Lower lobe of right lung (tissue), 2 donors: ENCODE results near the gene HLA-DPB1. TPM values are rescaled to one million over a fixed set of nuclear protein-coding genes. Genes with fewer than 3 reads are reported as not detected.
A peak's percentile ranks its signal among the peaks of the same experiment; 100 is the strongest.

Experiments used
- ATAC-seq, 2 donors: fragments of 200-7000 bp; cut with Tn5 transposase; one replicate each; pipeline ENCODE4 v1.9.1; 2020 to 2022; ENCODE audit warnings: mild to moderate bottlenecking in 2 of 2, moderate library complexity in 2 of 2
- DNase-seq: peaks from one replicate; pipeline ENCODE4 v3.0.0-alpha.2; 2020
- H3K27ac ChIP-seq: fragments of 200-600 bp; one replicate; pipeline ENCODE4 v1.8.0; 2022
- H3K27me3 ChIP-seq: fragments of 200-600 bp; one replicate; pipeline ENCODE4 v1.8.0; 2022; ENCODE audit warnings: low read depth
- H3K36me3 ChIP-seq: fragments of 200-600 bp; one replicate; pipeline ENCODE4 v1.8.0; 2022; ENCODE audit warnings: mild to moderate bottlenecking
- H3K4me1 ChIP-seq: fragments of 200-600 bp; one replicate; pipeline ENCODE4 v1.8.0; 2022
- H3K4me3 ChIP-seq: fragments of 200-600 bp; one replicate; pipeline ENCODE4 v1.8.0; 2022; ENCODE audit warnings: mild to moderate bottlenecking
- H3K9me3 ChIP-seq: fragments of 200-600 bp; one replicate; pipeline ENCODE4 v1.8.0; 2022
- intact Hi-C: fragments of 100-400 bp; cut with DNase I; formaldehyde crosslinking; loops from one replicate; pipeline ENCODE4 v1.11.0; 2022
- long read RNA-seq: library from polyadenylated mRNA; unstranded; transcript quantifications from one replicate; pipeline ENCODE4 v2.0.0, GENCODE V29; 2021
- total RNA-seq: library from RNA; stranded (reverse); fragmentation: NEBNext Ultra II Directional; extraction: Animal tissue kit (Norgen Biotek cat#: 25700); gene quantifications from one replicate; pipeline ENCODE4 v1.2.1, GENCODE V29; 2021
- TF ChIP-seq, protein P1 (sequence below): fragments of 200-600 bp; IDR thresholded peaks from one replicate; pipeline ENCODE4 v1.8.0; 2022; ENCODE audit warnings: antibody characterized with exemption, mild to moderate bottlenecking
- donor health status: DM: no; HTN: yes; CAD: no; lungs with severe emphysema.

The HLA-DPB1 gene
- 483 TPM for total RNA-seq
- long read RNA-seq, transcript HLA-DPB1-211 (6 exons, 1,560 nt) = major isoform, 429 of 544 reads
- long read RNA-seq, partial matches to known transcripts = 95 of 544 reads
- long read RNA-seq, other reads (novel, unspliced or antisense) = 20 of 544 reads

DNA sequence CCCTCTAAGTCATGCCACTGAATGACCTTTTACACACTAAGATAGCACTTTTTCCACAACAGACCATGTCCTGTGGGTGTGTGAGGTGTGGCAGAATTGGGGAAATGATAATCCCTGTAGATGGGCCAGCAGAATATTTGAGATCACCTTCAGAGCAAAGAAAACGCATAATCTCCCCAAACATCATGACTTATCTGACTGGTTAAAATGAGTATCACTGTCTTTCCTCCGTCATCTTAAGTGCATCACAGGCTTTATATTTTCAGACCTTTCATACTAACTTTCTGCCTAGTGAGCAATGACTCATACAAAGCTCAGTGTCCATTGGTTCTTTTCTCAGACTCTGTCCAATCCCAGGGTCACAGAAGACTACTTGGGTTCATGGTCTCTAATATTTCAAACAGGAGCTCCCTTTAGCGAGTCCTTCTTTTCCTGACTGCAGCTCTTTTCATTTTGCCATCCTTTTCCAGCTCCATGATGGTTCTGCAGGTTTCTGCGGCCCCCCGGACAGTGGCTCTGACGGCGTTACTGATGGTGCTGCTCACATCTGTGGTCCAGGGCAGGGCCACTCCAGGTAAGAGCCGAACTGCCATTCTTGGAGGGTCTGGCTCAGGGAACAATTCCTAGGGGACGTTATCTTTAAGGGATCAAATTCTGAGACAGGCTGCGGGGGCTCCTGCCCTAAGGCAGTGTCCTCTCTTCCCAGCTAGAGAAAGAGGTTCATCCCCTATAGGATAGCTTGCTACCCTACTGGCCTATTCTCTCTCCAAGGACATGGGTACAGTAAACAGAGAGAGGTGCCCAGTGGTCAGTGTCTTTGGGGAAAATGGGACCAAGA lies at the start of gene HLA-DPB1:
HLA-DPB1 (plus strand) TSS at position 423 of the 838 bp plus-strand sequence; CDS start at position 475, 52 bp downstream.
- Histone ChIP-seq H3K4me3 (peak within 1 kb of the TSS; percentile 68), H3K27ac (peak within 1 kb of the TSS; percentile 90)
- DNase-seq = no peak

DNA sequence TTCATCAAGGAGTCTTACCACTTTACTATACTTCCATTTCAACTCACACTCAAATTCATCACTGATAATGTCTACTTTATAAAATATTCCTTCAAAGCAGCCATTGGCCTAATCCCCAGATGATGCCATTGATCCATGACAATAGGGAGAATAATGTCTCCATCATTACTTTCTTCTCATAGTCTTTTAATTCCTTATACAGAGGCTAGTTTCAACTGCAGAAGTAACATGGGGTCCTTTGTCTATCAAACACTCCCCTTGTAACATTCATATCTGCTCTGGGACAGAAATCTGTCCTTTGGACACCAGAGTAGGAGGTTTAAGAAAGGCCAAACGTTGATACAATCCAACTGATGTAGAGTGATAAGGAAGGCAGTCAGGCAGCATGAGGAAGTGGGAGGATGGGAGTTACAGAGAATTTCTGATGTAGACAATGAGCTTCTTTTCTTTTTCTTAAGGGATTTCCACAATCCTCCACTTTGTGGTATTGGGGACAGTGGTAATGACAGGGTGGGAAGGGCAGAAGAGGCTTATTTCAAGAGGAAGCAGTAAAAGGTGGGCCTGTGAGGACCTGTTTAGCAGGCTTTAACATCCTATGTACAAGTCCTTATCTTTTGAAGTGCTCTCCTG lies 47.5 kb upstream of the HLA-DPB1 start:
- no peaks in the 10 kb centered on the region for H3K9me3 ChIP-seq
- H3K36me3 ChIP-seq = no peaks in the 10 kb centered on the region
- no peaks in the 10 kb centered on the region for H3K27me3 ChIP-seq
- H3K4me1 ChIP-seq = peaks cover 19% of the 10 kb centered on the region
- ATAC-seq (peak; percentile 21 to 23), DNase-seq (no peak)
- TF ChIP-seq, protein P1, sequence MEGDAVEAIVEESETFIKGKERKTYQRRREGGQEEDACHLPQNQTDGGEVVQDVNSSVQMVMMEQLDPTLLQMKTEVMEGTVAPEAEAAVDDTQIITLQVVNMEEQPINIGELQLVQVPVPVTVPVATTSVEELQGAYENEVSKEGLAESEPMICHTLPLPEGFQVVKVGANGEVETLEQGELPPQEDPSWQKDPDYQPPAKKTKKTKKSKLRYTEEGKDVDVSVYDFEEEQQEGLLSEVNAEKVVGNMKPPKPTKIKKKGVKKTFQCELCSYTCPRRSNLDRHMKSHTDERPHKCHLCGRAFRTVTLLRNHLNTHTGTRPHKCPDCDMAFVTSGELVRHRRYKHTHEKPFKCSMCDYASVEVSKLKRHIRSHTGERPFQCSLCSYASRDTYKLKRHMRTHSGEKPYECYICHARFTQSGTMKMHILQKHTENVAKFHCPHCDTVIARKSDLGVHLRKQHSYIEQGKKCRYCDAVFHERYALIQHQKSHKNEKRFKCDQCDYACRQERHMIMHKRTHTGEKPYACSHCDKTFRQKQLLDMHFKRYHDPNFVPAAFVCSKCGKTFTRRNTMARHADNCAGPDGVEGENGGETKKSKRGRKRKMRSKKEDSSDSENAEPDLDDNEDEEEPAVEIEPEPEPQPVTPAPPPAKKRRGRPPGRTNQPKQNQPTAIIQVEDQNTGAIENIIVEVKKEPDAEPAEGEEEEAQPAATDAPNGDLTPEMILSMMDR = no peak
- H3K27ac ChIP-seq = peak overlapping the region; percentile 90
- intact Hi-C loops = no loop called here
- no peak overlapping the region for H3K4me3 ChIP-seq

More for the DNA sequence above, at the start of gene HLA-DPB1:
- Histone ChIP-seq H3K9me3 (no peaks in the 10 kb centered on the region), H3K36me3 (peaks cover 3% of the 10 kb centered on the region), H3K27me3 (no peaks in the 10 kb centered on the region), H3K4me1 (peaks cover 48% of the 10 kb centered on the region)
- intact Hi-C loops = no loop called here
- ATAC-seq = peak; percentile 90 to 93
- TF ChIP-seq, protein P1 = no peak

DNA sequence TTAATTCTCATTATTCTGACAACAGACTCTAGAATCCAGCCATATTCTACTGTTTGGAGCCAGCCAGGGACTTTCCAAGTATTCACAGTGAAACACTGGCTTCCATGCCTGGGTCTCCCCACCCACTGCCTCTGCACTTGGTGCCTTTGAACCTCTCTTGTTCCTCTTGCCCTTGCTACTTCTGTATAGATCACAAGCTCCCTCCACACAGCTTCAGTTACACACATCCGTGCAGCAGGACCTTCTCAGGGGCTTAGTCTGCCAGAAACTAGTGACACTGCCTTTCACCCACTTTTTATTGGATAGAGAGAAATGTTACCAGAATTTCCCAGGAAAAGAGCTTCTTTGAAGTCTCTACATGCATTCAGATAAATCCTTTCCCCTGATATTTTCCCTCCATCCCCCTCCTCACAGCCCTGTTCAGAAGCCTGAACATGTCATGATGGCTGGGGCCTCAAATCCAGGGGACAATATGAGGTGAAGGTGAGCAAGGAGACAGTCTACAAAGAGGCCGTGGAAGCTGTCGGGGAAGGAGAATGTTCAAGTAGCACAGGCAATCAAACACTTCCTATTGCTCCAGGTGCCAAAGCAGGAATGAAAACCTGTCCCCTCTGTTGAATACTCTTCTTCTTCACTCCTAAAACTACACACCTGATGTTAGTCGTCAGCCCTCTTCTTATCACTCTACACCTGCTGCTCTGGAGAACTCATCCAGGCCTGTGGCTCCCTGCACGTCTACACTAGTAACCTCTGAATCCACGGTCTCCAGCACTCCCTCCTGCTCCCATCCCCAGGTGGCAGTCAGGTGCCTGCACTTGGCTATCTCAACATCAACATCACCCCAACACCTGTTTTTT lies 46.2 kb upstream of the HLA-DPB1 start:
- Histone ChIP-seq H3K4me3 (no peak overlapping the region), H3K27ac (peak overlapping the region; percentile 90), H3K9me3 (no peaks in the 10 kb centered on the region), H3K27me3 (no peaks in the 10 kb centered on the region), H3K4me1 (peaks cover 19% of the 10 kb centered on the region), H3K36me3 (no peaks in the 10 kb centered on the region)
- DNase-seq = peak; percentile 72
- TF ChIP-seq, protein P1 = no peak
- ATAC-seq = peak; percentile 98
- intact Hi-C loops = no loop called here

DNA sequence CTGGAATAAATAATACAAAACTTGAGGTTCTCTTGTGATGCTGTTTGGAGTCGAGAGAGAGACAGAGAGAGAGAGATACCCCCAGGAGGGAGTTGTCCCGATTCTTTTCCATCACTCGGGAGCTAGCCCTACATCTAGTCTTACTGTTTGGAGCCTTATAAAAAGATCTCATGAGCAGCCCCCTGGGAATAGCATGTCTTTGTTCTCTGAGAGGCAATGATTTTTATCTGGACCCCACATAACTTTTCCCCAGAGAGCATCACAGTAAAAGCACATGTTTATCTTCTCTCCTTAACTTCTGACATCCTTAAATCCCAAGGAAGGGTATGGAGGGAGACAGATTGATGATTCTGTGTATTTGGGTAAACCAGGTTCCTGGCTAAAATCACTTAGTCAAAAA lies 45.5 kb upstream of the HLA-DPB1 start:
- no peak overlapping the region for H3K4me3 ChIP-seq
- no peaks in the 10 kb centered on the region for H3K36me3 ChIP-seq
- H3K9me3 ChIP-seq = no peaks in the 10 kb centered on the region
- peak overlapping the region; percentile 90 for H3K27ac ChIP-seq
- TF ChIP-seq, protein P1 = no peak
- H3K4me1 ChIP-seq = peaks cover 19% of the 10 kb centered on the region
- DNase-seq (no peak), ATAC-seq (no peak)
- intact Hi-C loops = no loop called here
- no peaks in the 10 kb centered on the region for H3K27me3 ChIP-seq

DNA sequence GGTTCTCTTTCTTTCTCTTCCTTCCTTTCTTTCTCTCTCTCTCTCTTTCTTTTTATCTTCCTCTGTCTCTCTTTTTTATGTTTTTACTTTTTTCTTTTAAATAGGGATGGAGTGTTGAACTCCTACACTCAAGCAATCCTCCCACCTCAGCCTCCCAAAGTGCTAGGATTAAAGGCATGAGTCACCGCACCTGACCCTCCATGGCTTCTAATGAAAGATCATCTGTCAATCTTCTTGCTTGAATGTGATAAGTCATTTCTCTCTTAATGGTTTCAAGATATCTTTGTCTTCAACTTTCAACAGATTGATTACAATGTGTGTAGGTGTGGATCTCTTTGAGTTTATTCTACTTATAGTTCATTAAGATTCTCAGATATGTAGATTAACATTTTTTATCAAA lies 41.2 kb upstream of the HLA-DPB1 start:
- TF ChIP-seq, protein P1 = no peak
- ATAC-seq = no peak
- intact Hi-C loops = no loop called here
- Histone ChIP-seq H3K4me1 (peaks cover 6% of the 10 kb centered on the region), H3K27ac (no peak overlapping the region), H3K36me3 (no peaks in the 10 kb centered on the region), H3K9me3 (no peaks in the 10 kb centered on the region), H3K27me3 (no peaks in the 10 kb centered on the region), H3K4me3 (no peak overlapping the region)
- no peak for DNase-seq
